Epithelial cell of prostate (primary cell): ENCODE measurements around the gene AIG1.
"Not testable (repeated sequence)": the region's sequence is repeated elsewhere in the genome, so short reads cannot be mapped to it uniquely, and the experiment has no call there.

Experiments used
- DNase-seq: peaks from one replicate; pipeline ENCODE4 v3.0.0-alpha.2; 2011; ENCODE audit warnings: low read depth, low spot score
- H3K27ac ChIP-seq: fragments of 450-650 bp; 2 replicates; pipeline ENCODE4 v1.5.1; 2017; ENCODE audit warnings: mild to moderate bottlenecking

Gene AIG1

DNA sequence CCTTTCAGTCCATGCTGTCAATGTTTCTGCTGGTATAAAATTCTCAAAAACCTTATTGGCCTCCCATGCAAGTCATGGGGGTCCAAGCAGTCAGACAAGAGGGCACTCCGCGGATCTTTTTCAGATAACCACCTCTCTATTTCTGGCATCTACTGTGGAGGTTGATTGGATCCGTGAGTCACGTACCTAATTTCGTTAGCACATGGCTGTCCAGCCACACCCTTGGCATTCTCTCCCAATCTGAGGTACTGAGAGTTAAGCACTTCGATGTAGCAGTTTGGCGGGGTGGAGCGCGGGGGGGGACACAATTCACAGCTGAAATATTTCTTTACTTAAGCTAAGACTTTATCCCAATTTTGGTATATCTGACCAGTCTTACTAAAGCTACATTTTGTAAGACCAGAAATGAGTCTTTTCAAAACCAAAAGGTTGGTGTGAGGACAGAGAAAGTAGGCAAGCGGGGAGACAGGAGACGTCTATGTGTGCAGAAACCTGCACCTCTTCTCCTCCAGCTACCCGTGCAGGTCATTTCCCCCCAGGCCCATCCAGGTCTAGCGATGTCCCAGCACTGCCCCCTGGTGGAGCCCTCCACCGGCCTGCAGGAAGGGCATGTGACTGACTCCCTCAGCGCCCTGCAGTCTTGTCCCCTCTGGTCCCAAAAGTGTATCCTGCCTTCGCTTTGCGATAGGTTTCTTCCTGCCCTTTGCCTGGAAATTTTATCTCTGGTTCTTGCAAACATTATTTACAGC, 276.7 kb downstream of the AIG1 start:
- DNase-seq = no peak
- peak overlapping the region; percentile 98 for H3K27ac ChIP-seq

DNA sequence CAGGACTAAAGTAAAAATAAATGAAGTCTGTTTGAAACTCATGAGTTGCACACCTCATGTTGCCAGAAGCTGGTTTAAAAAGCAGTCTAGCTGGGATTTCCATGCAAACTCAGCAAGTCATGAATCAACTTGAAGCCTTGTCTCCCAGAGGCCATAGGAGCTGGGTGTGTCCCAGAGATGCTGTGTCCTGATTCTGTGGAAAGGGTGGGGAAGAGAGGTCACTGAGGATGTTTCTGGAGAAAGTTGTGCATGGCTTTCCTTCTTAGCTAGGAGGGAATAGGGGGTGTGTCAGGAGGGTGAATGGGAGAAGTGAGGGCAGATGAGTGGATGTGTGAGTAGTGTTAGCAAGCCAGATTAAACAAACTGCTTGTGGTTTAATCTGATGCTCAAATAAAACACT, 278.5 kb downstream of the AIG1 start:
- peak overlapping the region; percentile 98 for H3K27ac ChIP-seq
- peak; percentile 52 for DNase-seq

DNA sequence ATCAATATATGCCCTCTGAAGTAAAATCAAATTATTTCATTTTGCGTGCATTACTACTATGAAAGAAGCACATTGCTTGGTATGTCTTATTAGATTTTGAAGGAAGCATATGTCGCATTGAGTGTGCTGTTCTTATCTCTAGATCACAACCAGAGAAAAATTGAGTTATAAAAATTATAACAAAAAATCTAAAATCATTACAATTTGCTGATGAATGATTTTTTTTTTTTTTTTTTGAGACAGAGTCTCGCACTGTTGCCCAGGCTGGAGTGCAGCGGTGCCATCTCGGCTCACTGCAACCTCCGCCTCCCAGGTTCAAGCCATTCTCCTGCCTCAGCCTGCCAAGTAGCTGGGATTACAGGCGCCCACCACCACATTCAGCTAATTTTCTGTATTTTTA, 284.8 kb downstream of the AIG1 start:
- DNase-seq, H3K27ac ChIP-seq: not testable (repeated sequence)

DNA sequence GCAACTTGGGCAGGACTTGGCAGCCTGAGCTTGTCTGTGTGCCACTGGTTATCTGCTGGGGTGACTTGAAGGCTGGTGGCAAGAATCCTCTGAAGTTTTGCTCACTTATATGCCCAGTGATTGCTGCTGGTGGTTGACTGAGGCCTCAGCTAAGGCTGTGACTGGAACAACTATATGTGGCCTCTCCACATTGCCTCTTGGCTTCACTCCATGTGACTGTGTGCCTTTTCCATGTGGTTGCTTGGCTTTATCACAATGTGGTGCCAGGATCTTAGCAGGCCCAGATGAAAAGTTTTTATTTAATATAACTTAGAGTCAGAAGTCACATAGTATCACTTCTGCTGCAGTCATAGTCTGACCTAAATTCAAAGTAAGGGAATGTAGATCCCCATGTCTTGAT, 285.3 kb downstream of the AIG1 start:
- no peak for DNase-seq
- no peak overlapping the region for H3K27ac ChIP-seq

DNA sequence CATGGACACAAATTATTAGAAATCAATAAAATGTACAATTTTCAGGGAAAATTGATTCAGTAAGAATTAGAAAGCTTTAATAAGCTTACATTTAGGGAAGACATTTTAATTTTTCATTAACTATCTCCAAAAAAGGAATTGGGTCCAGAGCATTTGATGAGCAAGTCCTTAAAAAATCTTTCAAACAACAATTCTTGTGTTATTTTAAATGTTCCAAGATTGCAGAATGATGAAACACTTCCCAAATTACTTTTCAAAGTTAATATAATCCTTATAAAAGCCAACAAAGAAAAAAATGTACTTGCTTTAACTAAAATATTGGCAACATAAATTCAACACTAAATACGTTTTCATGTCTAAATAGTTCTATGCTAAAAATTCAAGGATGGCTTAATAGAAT, 287.8 kb downstream of the AIG1 start:
- no peak overlapping the region for H3K27ac ChIP-seq
- DNase-seq = no peak

DNA sequence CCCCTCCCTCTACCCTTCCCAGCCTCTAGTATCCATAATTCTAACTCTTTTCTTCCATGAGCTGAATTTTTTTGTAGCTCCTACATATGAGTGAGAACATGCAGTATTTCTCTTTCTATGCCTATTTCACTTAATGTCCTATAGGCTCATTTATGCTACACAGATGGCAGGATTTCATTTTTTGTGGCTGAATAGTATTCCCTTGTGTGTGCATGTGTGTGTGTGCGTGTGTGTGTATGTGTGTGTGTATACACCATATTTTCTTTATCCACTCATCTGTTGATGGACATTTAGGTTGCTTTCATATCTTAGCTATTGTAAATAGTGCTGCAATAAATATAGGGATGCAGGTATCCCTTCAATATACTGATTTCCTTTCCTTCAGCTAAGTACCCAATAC, 288.8 kb downstream of the AIG1 start:
- DNase-seq = no peak
- no peak overlapping the region for H3K27ac ChIP-seq

DNA sequence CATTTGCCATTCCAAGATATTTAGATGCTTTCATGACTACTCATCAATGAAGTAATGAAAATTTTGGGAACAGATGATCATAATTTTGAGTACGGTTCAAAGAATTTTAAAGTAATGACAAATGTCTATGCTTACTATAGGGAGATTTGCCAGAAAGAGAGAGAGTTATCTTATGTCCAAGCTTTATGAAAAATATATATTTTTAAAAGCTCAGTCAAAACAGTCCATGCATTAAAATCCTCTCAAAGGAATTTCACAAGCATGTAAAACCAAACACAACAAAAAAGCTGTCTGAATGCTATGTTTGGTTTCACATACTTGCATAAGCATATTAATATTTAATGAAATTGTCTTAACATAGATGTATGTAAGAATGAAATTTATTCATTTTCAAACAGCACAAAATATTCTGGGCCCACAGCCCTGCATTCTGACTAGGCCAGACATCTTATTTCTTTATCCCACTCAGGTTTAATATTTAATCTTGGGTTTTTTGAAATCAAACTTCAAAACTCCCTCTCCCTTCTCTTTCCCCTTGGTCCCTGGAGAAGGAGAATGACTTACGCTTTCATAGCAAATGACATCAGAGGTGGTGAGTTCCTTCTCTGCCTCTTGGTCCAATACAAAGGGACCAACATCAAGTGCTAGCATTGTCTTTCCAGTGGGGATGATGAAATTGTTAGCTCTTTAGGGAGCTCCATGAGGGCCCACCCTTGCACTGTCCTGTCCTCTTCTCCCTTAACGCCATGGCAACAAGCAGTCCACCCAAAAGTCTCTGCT, 295.6 kb downstream of the AIG1 start:
- no peak for DNase-seq
- no peak overlapping the region for H3K27ac ChIP-seq

DNA sequence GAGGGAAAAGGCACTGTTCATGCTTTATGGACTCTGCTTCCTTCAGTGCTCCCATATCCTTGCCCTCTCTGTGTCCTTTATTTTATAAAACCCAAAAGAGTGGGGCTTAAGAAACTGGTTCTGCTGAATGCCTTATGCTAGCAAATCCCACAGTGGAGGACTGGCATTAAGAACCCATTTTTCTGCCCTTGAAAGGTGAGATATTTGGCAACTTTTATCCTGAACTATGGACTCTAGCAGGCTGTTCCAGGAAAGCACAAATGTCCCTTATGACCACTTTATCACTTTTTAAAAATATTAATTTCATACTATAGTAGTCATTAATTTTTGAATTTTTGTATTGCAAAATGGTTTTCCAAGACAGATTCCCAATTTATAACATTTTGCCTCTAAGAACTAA, 296.5 kb downstream of the AIG1 start:
- no peak overlapping the region for H3K27ac ChIP-seq
- no peak for DNase-seq

DNA sequence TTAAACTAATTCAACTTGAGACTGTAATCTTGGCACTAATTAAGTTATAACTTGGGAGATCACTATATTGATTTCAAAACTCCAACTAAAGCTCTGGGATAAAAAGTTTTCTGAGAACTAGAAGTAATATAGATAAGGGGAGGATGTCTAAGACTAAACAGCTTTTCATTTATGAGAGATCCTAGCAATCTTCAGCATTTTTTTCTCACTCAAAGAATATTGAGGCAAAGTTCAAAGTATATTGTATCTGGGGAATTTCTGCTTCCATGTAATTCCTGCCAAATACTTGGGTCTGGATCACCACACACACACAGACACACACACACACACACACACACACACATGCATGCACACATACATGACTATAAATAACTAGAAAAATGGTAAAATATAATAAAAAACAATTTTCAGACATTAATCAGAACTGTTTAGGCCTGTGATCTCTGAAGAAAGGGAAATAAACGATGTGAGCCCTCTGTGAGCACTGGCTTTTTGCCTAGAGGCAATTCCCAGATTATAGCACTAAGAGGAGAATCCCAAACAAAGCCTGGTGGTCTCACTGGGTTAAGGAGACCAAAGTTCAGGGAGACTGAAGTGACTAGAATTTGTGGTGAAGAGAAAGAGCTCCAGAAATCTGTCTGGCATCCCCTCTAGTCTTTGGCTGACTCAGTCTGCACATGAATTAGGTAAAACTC, 297.0 kb downstream of the AIG1 start:
- no peak overlapping the region for H3K27ac ChIP-seq
- DNase-seq = no peak

DNA sequence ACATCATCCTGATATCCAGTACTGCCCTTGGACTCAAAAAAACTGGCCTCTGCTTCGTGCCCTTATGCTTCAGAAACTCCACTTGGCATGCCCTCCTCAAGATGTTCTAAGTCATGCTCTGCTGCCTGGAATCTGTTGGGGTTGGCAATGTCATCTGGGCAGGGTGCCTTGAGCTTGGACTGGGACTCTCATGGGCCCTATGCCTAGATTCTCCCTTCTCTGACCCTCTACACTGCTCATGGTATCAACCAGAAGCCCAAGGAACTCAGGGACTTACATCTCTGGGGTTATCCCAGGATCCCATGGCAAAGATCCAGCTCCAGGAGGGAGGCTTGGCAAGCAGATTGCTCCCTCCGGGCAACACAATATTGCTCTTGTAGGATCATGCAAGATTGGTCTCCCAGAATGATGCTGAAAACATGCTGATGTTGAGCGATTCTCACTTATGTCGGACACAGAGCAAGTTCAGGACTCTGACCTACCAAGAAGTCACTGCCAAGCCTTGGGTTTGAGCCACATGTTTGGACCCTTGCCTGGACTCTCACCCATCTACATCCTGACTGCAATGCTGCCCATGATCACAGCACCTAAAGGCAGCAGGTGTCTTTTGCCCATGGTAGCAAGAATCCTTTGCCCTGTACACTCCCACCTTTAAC, 301.0 kb downstream of the AIG1 start:
- no peak overlapping the region for H3K27ac ChIP-seq
- DNase-seq = no peak

DNA sequence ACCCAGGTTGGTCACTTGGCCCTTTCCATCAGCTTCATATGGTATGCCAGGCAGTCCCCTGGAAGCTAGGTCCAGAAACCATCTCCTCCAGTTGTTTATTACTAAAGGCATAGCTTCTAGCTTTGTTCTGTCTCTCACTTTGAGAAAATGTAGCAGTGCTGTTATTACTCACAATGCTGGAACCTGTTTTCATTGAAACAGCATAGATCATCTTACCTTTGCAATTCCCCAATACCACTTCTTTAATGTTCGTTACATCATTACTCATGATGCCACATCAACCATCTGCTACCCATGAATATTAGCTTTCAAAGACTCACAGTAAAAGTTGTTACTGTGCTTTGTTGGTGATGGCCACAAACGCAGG, 301.5 kb downstream of the AIG1 start:
- no peak for DNase-seq
- H3K27ac ChIP-seq = no peak overlapping the region

DNA sequence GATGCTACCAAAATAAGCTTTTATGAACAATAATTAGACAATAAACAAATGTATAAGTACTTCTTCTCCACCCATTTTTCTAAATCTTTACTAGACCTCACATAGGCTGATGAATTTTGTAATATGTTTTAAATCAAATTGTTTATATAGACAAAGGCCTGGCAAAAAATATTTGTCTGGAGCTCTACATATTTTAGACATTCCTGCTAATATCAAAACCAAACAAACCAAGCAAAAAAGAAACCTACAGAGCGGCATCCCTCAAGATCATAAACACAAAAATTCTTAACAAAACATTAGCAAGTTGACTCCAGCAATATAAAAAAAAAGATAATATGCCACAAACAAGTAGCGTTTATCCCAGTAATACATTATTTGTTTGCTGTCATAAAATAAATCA, 302.6 kb downstream of the AIG1 start:
- no peak overlapping the region for H3K27ac ChIP-seq
- DNase-seq = no peak

DNA sequence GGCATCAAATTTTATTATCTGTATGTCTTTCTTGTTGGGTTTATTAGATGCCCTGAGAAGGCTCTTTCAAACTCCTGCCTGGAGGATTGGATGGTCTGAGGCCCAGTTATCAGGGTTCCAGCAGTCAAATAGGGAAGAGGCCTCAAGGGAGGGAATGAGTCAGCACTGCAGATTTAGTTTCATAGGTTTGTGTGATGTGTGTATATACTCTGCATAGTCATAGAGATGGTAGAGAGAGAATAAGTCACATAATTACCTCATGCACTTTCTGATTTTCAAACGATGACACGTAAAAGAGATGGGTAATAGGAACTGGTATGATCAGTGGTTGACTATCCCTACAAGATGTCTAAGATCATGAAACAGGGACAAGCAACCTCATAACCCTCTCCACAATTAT, 307.7 kb downstream of the AIG1 start:
- H3K27ac ChIP-seq = peak overlapping the region; percentile 23
- peak; percentile 45 for DNase-seq

DNA sequence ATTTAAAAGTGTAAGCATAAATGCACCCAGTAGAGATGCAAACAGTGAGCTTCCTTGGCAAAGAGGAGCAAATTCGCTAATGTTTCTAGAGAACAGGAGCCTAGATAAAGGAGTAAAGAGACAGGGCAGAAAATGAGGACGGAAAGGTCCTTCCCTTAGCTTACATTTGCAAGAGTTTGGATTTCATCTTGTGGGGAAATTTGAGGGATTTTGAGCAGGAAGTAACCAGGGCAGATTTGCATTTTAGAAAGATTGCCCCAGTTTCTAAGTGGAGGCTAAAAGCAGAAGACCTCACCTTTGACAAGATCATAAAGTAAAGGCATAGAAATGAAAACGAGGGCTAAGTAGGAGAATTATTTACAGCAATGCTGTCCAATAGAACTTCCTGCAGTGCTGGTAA, 309.3 kb downstream of the AIG1 start:
- no peak overlapping the region for H3K27ac ChIP-seq
- no peak for DNase-seq

DNA sequence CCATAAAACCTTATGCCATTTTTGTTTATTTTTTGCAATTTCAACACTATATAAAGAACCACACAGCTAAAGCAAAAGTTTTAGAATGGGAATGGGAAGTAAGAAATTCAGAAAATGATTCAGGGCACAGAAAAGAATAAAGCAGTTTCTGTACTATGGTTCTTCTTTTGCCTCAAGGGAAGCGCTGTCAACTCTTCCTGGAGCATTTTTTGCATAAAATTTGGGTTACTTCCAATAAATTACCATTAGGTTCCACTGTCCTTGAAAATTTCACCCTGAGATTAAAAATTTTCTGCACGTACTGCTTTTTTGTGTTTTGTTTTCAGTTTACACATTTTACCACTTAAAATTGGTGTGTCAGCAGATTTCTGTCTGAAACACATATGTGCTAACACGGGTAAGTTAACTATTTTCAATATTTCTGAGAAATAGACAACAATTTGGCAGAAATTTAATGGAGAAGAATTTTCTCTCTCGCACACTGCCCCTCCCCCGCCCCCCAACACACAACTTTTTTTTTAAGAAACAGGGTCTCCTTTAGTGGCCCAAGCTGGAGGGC, 310.2 kb downstream of the AIG1 start:
- H3K27ac ChIP-seq = no peak overlapping the region
- no peak for DNase-seq

DNA sequence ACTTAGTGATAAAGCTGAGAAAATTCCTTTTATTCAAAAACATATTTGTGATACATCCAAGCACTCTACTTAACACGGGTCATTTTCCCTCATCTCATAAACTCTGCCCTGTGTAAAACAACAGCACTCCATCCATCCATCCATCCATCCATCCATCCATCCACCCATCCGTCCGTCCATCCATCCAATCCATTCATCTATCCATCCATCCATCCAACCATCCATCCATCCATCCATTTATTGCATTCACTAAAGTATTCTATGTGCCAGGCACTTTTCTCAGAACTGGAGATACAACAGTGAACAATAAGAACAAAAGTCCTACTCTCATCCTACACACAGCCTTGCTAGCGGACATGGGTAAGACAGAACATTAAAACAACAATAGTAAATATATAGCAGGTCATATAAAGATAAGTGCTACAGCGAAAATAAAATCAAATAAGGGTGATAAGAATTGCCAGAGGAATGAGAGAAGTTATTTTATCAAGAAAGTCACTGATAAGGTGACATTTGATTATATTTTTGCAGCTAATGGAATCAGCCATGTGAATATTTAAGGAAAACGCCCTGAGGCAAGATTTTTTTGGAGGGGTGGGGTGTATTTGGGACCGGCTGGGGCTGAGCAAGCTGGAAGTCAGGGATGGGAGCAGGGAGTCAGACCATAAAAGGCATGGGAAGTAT, 311.7 kb downstream of the AIG1 start:
- no peak overlapping the region for H3K27ac ChIP-seq
- DNase-seq = no peak

DNA sequence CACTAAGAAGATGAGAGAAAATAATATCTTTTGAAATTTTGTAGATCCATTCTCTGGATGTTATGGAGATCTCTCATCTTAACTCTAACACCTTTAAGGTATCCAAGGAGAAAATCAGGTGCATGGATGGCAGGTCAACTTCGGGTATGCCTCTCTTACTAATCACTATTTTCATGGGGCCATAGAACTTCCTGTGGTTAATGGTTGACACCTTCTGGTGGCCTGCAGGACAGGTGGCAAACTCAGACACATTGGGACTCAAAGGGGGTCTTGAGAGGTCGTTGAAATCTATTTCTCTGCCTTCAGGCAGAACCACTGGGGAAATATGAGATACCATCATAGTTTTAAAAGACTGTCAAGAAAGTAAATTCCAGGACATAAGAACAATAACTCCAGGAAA, 313.3 kb downstream of the AIG1 start:
- no peak for DNase-seq
- H3K27ac ChIP-seq = no peak overlapping the region

DNA sequence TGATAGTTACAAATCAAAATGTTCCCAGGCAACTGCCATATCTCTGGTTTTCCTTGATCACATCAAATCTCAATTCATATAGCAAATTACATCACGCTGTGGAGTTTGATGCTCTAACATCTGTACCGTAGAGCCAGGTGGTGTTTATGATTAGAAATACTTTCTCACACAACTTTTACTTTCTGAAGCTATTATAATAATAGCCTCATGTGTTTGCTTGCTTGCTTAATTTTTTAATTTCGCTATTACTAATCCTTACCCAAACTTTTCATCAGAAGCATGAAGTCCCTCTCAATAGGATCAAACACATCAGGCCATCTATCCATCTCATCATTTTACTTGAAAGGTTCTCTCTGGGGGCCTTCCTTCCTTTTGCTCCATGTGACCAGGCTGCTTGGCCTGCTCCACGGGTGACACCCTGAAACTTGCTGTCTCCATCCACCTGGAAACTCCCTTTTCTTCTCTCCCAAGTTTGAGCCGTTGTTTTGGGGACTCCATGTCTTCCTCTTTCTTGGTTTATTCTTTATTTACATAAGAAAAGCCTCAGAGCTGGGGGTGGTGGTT, 314.4 kb downstream of the AIG1 start:
- no peak overlapping the region for H3K27ac ChIP-seq
- no peak for DNase-seq

DNA sequence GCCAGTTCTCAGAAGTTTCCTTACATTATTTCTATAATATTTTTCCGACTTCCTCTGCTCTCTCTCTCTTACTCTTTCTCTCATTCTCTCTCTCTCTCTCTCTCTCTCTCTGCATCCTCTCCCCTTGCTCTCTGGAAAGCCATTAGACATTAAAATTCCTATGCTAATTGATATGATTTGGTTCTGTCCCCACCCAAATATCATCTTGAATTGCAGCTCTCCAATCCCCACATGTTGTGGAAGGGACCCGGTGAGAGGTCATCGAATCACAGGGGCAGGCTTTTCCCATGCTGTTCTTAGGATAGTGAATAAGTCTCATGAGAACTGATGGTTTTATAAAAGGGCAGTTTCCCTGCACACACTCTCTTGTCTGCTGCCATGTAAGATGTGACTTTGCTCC, 315.7 kb downstream of the AIG1 start:
- no peak overlapping the region for H3K27ac ChIP-seq
- DNase-seq = no peak

DNA sequence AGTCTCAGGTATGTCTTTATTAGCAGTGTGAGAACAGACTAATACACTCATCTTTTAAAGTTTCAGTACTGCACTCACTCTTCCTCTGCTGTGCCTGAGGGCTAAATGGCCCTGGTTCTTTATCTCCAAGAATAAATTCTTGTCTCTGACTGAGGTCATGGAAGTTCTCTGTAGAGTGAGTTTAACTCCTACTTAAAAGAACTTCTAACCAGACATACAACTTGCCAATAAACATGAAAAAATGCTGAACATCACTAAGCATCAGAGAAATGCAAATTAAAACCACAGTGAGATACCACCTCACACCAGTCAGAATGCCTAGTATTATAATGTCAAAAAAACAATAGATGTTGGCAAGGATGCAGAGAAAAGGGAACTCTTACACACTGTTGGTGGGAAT, 316.2 kb downstream of the AIG1 start:
- no peak overlapping the region for H3K27ac ChIP-seq
- DNase-seq = no peak
